ENCODE results near the gene CTIF. TPM values are rescaled to one million over a fixed set of nuclear protein-coding genes. Genes with fewer than 3 reads are reported as not detected.

CTIF gene
- total RNA-seq, 1 donor from 2014 or later: 15.0 TPM

DNA sequence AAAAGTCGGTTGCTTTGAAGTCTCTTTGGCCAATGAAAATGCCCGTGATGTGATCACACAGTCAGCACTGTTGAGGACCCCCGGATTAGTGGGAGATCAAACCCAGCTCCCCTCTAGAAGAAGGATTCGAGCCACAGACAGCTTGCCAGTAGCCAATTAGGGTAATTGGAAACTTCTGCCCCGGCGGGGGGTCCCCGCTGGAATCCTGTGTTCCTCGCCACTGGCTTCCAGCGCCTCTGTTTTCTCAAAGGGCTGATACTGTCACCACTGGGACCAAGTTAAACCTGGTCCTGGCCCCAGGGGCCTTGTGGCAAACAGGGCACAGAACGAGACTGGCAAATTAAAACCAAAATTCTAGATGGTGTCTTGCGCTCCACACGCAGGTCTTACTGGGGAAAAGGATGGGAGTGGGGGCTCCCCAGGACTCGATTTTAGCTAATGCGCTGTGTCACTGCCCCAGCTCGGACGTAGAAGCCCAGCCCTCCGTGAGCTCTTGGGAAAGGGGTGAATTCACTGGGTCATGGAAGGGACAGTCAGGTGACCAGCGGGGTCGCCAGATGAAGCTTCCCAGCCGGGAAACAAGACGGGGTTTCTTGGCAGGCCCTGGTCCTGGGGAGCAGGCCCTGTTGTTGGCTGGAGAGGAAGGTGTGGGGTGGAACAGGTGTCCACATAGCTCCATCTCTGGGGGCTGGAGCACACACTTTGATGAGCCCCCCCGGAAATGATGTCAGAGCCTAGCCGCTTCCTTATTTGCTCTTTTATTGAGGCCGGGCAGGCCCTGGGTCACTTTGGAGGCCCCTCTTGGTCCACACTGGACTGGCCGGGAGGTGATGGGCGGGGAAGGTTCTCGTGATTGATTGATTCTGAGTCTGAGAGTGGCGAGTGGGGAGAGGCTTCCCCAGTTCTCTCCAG lies 321.7 kb downstream of the CTIF start:
- H3K36me3 ChIP-seq (ENCODE audit: control insufficient read depth, insufficient read depth, low read length): peaks cover 4% of the 10 kb centered on the region
- TF ChIP-seq, protein P1, sequence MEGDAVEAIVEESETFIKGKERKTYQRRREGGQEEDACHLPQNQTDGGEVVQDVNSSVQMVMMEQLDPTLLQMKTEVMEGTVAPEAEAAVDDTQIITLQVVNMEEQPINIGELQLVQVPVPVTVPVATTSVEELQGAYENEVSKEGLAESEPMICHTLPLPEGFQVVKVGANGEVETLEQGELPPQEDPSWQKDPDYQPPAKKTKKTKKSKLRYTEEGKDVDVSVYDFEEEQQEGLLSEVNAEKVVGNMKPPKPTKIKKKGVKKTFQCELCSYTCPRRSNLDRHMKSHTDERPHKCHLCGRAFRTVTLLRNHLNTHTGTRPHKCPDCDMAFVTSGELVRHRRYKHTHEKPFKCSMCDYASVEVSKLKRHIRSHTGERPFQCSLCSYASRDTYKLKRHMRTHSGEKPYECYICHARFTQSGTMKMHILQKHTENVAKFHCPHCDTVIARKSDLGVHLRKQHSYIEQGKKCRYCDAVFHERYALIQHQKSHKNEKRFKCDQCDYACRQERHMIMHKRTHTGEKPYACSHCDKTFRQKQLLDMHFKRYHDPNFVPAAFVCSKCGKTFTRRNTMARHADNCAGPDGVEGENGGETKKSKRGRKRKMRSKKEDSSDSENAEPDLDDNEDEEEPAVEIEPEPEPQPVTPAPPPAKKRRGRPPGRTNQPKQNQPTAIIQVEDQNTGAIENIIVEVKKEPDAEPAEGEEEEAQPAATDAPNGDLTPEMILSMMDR (IDR thresholded peaks at IDR 0.05; ENCODE audit: insufficient read depth, low read length, severe bottlenecking): no peak
- FAIRE-seq (no peak), DNase-seq (ENCODE audit: low read depth) (no peak)
- no peak overlapping the region for H3K4me3 ChIP-seq (ENCODE audit: low read depth, low read length)
- H3K27me3 ChIP-seq (ENCODE audit: control insufficient read depth, insufficient read depth, low read length): no peaks in the 10 kb centered on the region

DNA sequence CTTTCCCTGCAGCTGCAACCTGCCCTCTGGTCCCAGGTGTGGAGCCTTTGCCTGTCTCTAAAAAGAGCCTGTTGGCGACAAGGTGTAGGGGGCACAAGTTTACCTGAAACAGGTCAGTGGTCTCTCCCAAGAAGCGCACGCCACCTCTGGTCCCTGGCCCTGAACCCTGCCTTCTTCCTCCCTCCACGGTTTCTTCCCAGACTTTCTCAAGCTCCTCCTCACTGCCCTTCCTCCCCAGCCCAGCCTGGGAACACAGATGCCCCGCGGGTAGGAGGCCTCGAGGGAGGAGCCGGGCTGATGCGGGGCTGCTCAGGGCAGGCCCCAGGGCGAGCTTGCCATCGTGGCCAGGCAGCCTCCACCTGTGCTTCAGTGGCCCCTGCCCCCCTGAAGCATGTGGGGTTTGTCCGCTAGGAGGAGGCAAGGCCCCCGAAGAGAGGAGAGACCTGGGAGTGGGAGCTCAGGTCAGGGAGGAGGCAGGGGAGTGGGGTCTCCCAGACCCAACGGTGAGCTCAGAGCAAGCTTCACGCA lies 322.4 kb downstream of the CTIF start:
- Histone ChIP-seq H3K36me3 (ENCODE audit: control insufficient read depth, insufficient read depth, low read length) (peaks cover 4% of the 10 kb centered on the region), H3K4me3 (ENCODE audit: low read depth, low read length) (no peak overlapping the region), H3K27me3 (ENCODE audit: control insufficient read depth, insufficient read depth, low read length) (no peaks in the 10 kb centered on the region)
- no peak for DNase-seq (ENCODE audit: low read depth)
- TF ChIP-seq, protein P1 (IDR thresholded peaks at IDR 0.05; ENCODE audit: insufficient read depth, low read length, severe bottlenecking): no peak
- no peak for FAIRE-seq

DNA sequence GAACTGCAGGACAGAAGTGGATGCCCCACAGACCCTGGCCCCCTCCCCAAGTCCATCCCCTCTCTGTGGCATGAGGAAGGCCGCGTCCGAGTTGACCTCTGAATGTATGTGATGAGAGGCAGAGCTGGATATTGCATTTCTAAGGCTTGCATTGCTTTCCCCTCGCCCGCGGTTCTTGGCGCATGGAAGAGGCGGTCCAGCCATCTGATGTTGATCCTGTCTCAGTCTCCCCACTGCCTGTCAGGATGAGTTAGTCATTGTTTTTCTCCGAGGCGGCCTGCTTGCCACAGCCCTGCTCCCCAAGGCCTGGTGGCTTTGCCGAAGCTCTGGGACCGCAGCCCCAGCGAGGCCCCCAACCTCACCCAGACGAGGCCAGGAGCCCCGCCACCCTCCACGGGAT lies 323.3 kb downstream of the CTIF start:
- TF ChIP-seq, protein P1 (IDR thresholded peaks at IDR 0.05; ENCODE audit: insufficient read depth, low read length, severe bottlenecking): no peak
- Histone ChIP-seq H3K36me3 (ENCODE audit: control insufficient read depth, insufficient read depth, low read length) (peaks cover 3% of the 10 kb centered on the region), H3K27me3 (ENCODE audit: control insufficient read depth, insufficient read depth, low read length) (no peaks in the 10 kb centered on the region), H3K4me3 (ENCODE audit: low read depth, low read length) (no peak overlapping the region)
- FAIRE-seq: no peak
- no peak for DNase-seq (ENCODE audit: low read depth)

DNA sequence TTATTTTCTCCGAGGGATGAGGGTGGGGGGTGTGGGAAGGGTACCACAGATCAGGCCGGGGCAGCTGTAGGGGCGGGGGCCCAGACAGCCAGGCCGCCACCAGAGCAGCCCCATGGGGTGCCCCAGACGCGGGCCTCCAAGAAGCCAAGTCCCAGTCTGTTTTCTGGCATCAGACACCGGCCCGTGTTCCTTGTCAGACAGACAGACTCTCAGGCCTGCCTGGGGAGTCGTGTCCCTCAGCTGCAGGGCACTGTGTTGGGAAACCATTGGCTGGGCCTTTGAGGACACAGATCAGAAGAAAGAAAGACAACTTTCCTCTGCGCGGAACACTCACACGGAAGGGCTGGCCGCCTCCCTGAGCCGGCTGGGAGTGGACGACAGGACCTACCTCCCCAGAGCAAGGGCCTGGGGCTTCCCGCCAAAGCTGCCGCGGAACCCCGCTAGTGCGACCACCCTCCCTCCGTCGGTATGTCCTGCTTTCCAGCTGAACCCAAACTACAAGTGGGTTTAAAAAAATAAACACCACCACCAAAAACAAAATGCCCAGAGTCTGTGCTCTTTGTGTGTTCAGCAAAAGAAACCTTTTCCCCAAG lies 323.9 kb downstream of the CTIF start:
- Histone ChIP-seq H3K27me3 (ENCODE audit: control insufficient read depth, insufficient read depth, low read length) (no peaks in the 10 kb centered on the region), H3K36me3 (ENCODE audit: control insufficient read depth, insufficient read depth, low read length) (peaks cover 3% of the 10 kb centered on the region), H3K4me3 (ENCODE audit: low read depth, low read length) (no peak overlapping the region)
- TF ChIP-seq, protein P1 (IDR thresholded peaks at IDR 0.05; ENCODE audit: insufficient read depth, low read length, severe bottlenecking): no peak
- no peak for DNase-seq (ENCODE audit: low read depth)
- FAIRE-seq: no peak

DNA sequence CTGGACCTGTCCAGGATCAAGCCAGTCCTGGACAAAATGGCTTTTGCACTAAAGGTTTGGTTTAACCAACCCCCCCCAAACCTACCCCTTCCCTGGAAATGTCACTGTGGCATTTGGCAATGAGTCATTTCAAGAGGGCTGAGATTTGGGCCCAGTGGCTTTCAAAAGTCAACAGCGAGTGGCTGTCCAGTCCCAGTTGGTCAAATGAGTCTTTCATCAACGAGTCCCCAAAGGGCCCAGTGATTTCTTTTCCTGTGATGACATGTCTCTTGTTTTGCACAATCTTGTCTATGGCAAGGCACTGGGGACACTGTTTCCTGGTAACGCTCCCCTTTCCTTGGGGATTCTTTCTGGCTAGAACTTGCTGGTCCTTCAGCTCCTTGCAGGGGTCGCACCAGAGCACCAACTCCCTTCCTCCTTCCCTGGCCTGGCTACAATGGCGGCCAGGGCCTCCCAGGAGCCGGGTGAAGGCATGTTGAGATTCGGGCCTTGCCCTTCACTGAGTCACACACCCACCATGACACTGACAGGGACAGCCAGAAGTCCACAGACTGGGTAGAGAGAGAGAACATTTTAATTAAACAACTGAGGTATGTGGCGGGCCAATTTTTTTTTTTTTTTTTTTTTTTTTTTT lies 324.7 kb downstream of the CTIF start:
- FAIRE-seq: no peak

More for the DNA sequence above, 324.7 kb downstream of the CTIF start:
- H3K4me3 ChIP-seq (ENCODE audit: low read depth, low read length): no peak overlapping the region
- H3K27me3 ChIP-seq (ENCODE audit: control insufficient read depth, insufficient read depth, low read length): no peaks in the 10 kb centered on the region
- DNase-seq (ENCODE audit: low read depth): no peak
- TF ChIP-seq, protein P1 (IDR thresholded peaks at IDR 0.05; ENCODE audit: insufficient read depth, low read length, severe bottlenecking): no peak
- peaks cover 3% of the 10 kb centered on the region for H3K36me3 ChIP-seq (ENCODE audit: control insufficient read depth, insufficient read depth, low read length)
